HepG2 (cell line): Measurements from ENCODE around the gene ESR1. TPM values are rescaled to one million over a fixed set of nuclear protein-coding genes. Genes with fewer than 3 reads are reported as not detected.

Experiments
- ATAC-seq: fragments of 200-7000 bp; cut with Tn5 transposase; 3 replicates; pipeline ENCODE4 v1.9.1; 2020; ENCODE audit warnings: mild to moderate bottlenecking, moderate library complexity
- BruUV-seq: library from RNA; stranded (reverse); fragments of 400-500 nt; replicated peaks from 2 replicates; lab custom pipeline; 2021; lab: Mats Ljungman, UMichigan
- CTCF ChIA-PET: fragments of 300-600 bp; formaldehyde crosslinking; extraction: SDS; loops from one replicate; lab custom pipeline; 2021; ENCODE audit warnings: low total read pairs, inconsistent platforms, low intra/inter-chr PET ratio; lab: Yijun Ruan, JAX
- POLR2A ChIA-PET: fragments of 350-600 bp; sonication (Branson Sonifier 250); formaldehyde crosslinking; loops from one replicate; lab custom pipeline; 2020; ENCODE audit warnings: antibody characterized with exemption, inconsistent platforms; lab: Yijun Ruan, JAX
- DNase-seq: peaks from one replicate; pipeline ENCODE4 v3.0.0-alpha.2; 2015; ENCODE audit warnings: low spot score
- FAIRE-seq: peaks from 3 replicates; lab custom pipeline; 2011; peaks lifted over from hg19 to GRCh38; lab: Jason Lieb, UNC
- H2AFZ ChIP-seq: one replicate; pipeline ENCODE4 v1.6.1; 2011; ENCODE audit warnings: low read length, inconsistent platforms
- H3K27ac ChIP-seq: fragments of 300-600 bp; 3 replicates; pipeline ENCODE4 v1.8.0; 2011; ENCODE audit warnings: mixed run types, mild to moderate bottlenecking, mixed read lengths, low read length, inconsistent platforms; ENCODE audit not compliant: insufficient read depth; ENCODE audit errors: extremely low read length
- H3K27me3 ChIP-seq, 2 experiments: fragments of 200-600 bp in 1 of 2; 2 replicates in 1 of 2; 3 replicates in 1 of 2; pipeline versions ENCODE4 v1.6.0 to v1.8.0; 2011; ENCODE audit warnings: low read length in 2 of 2, mild to moderate bottlenecking in 2 of 2, moderate library complexity in 2 of 2, inconsistent platforms in 1 of 2; ENCODE audit not compliant: insufficient read depth in 2 of 2, control insufficient read depth in 1 of 2
- H3K36me3 ChIP-seq, 2 experiments: fragments of 200-600 bp in 1 of 2; replicated peaks in 1 of 2; 2 replicates in 1 of 2; 3 replicates in 1 of 2; pipeline versions ENCODE4 v1.5.1 to v1.8.0; 2011; ENCODE audit warnings: low read length in 2 of 2, inconsistent platforms in 1 of 2; ENCODE audit not compliant: insufficient read depth in 2 of 2, control insufficient read depth in 1 of 2
- H3K4me1 ChIP-seq: 2 replicates; pipeline ENCODE4 v1.5.1; 2012; ENCODE audit warnings: low read length, inconsistent platforms; ENCODE audit not compliant: insufficient read depth
- H3K4me2 ChIP-seq: 2 replicates; pipeline ENCODE4 v1.6.0; 2011; ENCODE audit warnings: low read depth, low read length, inconsistent platforms
- H3K4me3 ChIP-seq, 3 experiments: fragments of 200-600 bp in 1 of 3; sonication (generic), shearing (Covaris generic) in 1 of 3; replicated peaks in 1 of 3; 2 replicates each; pipeline ENCODE4 v1.5.1; 2011 to 2016; ENCODE audit warnings: low read length in 3 of 3, inconsistent platforms in 2 of 3, low read depth in 2 of 3, mild to moderate bottlenecking in 2 of 3, control low read depth in 1 of 3, mixed read lengths in 1 of 3; ENCODE audit not compliant: insufficient read depth in 1 of 3
- H3K79me2 ChIP-seq: one replicate; pipeline ENCODE4 v1.6.1; 2011; ENCODE audit warnings: low read length, inconsistent platforms; ENCODE audit not compliant: insufficient read depth
- H3K9ac ChIP-seq: 2 replicates; pipeline ENCODE4 v1.6.0; 2011; ENCODE audit warnings: mild to moderate bottlenecking, low read depth, low read length, inconsistent platforms; ENCODE audit not compliant: insufficient read depth
- H3K9me3 ChIP-seq: 2 replicates; pipeline ENCODE4 v1.5.1; 2012; ENCODE audit warnings: mild to moderate bottlenecking, low read length
- H4K20me1 ChIP-seq: 2 replicates; pipeline ENCODE4 v1.6.0; 2011; ENCODE audit warnings: inconsistent platforms, mild to moderate bottlenecking, low read length, moderate library complexity; ENCODE audit not compliant: insufficient read depth
- AFF4 ChIP-seq: sonication (generic); formaldehyde crosslinking; IDR thresholded peaks from 2 replicates; pipeline ENCODE4 v1.4.0; 2020; ENCODE audit warnings: missing genetic modification reagents
- CTCF ChIP-seq: sonication (generic); formaldehyde crosslinking; IDR thresholded peaks from 2 replicates; pipeline ENCODE4 v1.5.0; 2020; ENCODE audit warnings: mild to moderate bottlenecking, missing genetic modification reagents, moderate library complexity
- HNF4G ChIP-seq, 2 experiments: sonication (generic) in 1 of 2; formaldehyde crosslinking in 1 of 2; IDR thresholded peaks; 2 replicates each; pipeline versions ENCODE4 v1.4.0 to v1.6.1; 2011 to 2020; ENCODE audit warnings: borderline replicate concordance in 2 of 2, low read depth in 2 of 2, mild to moderate bottlenecking in 2 of 2, low read length in 1 of 2, missing genetic modification reagents in 1 of 2, moderate library complexity in 1 of 2
- HOXA7 ChIP-seq: sonication (generic); formaldehyde crosslinking; IDR thresholded peaks from 2 replicates; pipeline ENCODE4 v1.8.1; 2022; ENCODE audit warnings: mild to moderate bottlenecking, missing genetic modification reagents, moderate library complexity
- MYC ChIP-seq: sonication (generic); formaldehyde crosslinking; IDR thresholded peaks from 2 replicates; pipeline ENCODE4 v1.9.0; 2021; ENCODE audit warnings: missing genetic modification reagents, borderline replicate concordance
- TRIM22 ChIP-seq: fragments of 450-650 bp; IDR thresholded peaks from 2 replicates; pipeline ENCODE4 v1.6.1; 2017
- ZNF441 ChIP-seq: sonication (generic); formaldehyde crosslinking; IDR thresholded peaks from 2 replicates; pipeline ENCODE4 v1.7.0; 2021; ENCODE audit warnings: missing genetic modification reagents, borderline replicate concordance
- ZNF552 ChIP-seq: sonication (generic); formaldehyde crosslinking; IDR thresholded peaks from 2 replicates; pipeline ENCODE4 v1.9.0; 2022; ENCODE audit warnings: missing genetic modification reagents, mild to moderate bottlenecking, borderline replicate concordance
- ZNF703 ChIP-seq: sonication (generic); formaldehyde crosslinking; IDR thresholded peaks from 2 replicates; pipeline ENCODE4 v1.5.1; 2020; ENCODE audit warnings: missing genetic modification reagents, mild to moderate bottlenecking, moderate library complexity, borderline replicate concordance
- ZSCAN22 ChIP-seq: sonication (generic); formaldehyde crosslinking; IDR thresholded peaks from 2 replicates; pipeline ENCODE4 v1.4.0; 2020; ENCODE audit warnings: mild to moderate bottlenecking, missing genetic modification reagents
- ZSCAN5A ChIP-seq: sonication (generic); formaldehyde crosslinking; IDR thresholded peaks from 2 replicates; pipeline ENCODE4 v1.8.0; 2022; ENCODE audit warnings: mild to moderate bottlenecking, missing genetic modification reagents, borderline replicate concordance
- ZSCAN9 ChIP-seq: IDR thresholded peaks from 2 replicates; pipeline ENCODE4 v1.6.1; 2016; ENCODE audit warnings: borderline replicate concordance
- WGBS: methylation state at CpG from one replicate; pipeline ENCODE4 v1.1.6; 2017; ENCODE audit warnings: low lambda C conversion rate; 5-methylcytosine and 5-hydroxymethylcytosine counted together
- in situ Hi-C: cut with HindIII; loops from 2 replicates; pipeline ENCODE4 v1.10.0; 2017; ENCODE audit warnings: low pct_unique_long_range_greater_than_20kb; ENCODE audit not compliant: extremely low pct_ligation_motif_present
- intact Hi-C: fragments of 100-400 bp; cut with micrococcal nuclease; formaldehyde crosslinking; loops from one replicate; pipeline ENCODE4 v1.10.0; 2022; ENCODE audit not compliant: unreplicated experiment
- polyA plus RNA-seq, 8 experiments: library from polyadenylated mRNA; depleted of rRNA in 3 of 8; stranded (reverse) in 7 of 8; unstranded in 1 of 8; fragments of >200 nt; fragmentation: Illumina TruSeq in 4 of 8; extraction: Trizol in 4 of 8; gene quantifications; 2 replicates each; pipeline versions ENCODE4 v1.2.1 to v1.2.3, GENCODE V29; 2011 to 2016; ENCODE audit warnings: low read depth in 4 of 8, missing spikeins in 1 of 8, mixed read lengths in 1 of 8; ENCODE audit not compliant: insufficient read depth in 1 of 8
- total RNA-seq, 5 experiments: library from RNA; depleted of rRNA; stranded (reverse); fragments of >200 nt; fragmentation: Illumina TruSeq; extraction: Trizol; gene quantifications; 2 replicates each; pipeline ENCODE4 v1.2.3, GENCODE V29; 2016; ENCODE audit warnings: low read depth in 1 of 5

Gene ESR1
- total and polyA plus RNA-seq, 2 of the 13 experiments (the other 11 are each of a cell fraction or from before 2014, with no cell fraction given) = not detected

- Histone ChIP-seq H4K20me1 (no peaks in the 10 kb centered on the region), H2AFZ (no peak overlapping the region), H3K4me2 (no peak overlapping the region), H3K4me1 (no peaks in the 10 kb centered on the region), H3K4me3 (no peak overlapping the region), H3K36me3 (no peaks in the 10 kb centered on the region), H3K27me3 (no peaks in the 10 kb centered on the region), H3K9ac (no peak overlapping the region), H3K9me3 (peaks cover 25% of the 10 kb centered on the region), H3K79me2 (no peaks in the 10 kb centered on the region)
- 22% methylated on average over 4 of the region's 4 CpGs for WGBS
- intact Hi-C loops (no loop called here), in situ Hi-C loops (no loop called here)
- ATAC-seq = no peak
- no peak for FAIRE-seq
- no peak for DNase-seq
- no TSS peak for BruUV-seq
- POLR2A ChIA-PET = no interaction called here
- TF ChIP-seq TRIM22 = no peak
- no peak for TF ChIP-seq CTCF (CRISPR knock-in tag)
- TF ChIP-seq ZSCAN22 (CRISPR knock-in tag) = no peak
- TF ChIP-seq ZNF703 (CRISPR knock-in tag) = no peak
- no peak for TF ChIP-seq HNF4G (IDR thresholded peaks at IDR 0.05; ENCODE audit: borderline replicate concordance, low read depth, low read length)
- no peak for TF ChIP-seq HNF4G (CRISPR knock-in tag; IDR thresholded peaks at IDR 0.05; ENCODE audit: borderline replicate concordance, low read depth)
- no peak for TF ChIP-seq ZNF441
- no peak for TF ChIP-seq HOXA7
- TF ChIP-seq AFF4 (CRISPR knock-in tag) = no peak
- TF ChIP-seq ZSCAN9 (CRISPR knock-in tag) = no peak
- TF ChIP-seq MYC (CRISPR knock-in tag) = no peak
- TF ChIP-seq ZSCAN5A (CRISPR knock-in tag) = no peak
- no peak for TF ChIP-seq ZNF552
- TF ChIP-seq, all 625 proteins: peak for 0
- no peak overlapping the region for H3K27ac ChIP-seq
- CTCF ChIA-PET = no interaction called here
These were observed 270.5 kb downstream of the ESR1 start for GRCh38 chr6:152078001-152078400.
